Neural progenitor cell (in vitro differentiated cells): Measurements from ENCODE around the gene TMEM178B.

Source experiments
- EZH2phosphoT487 ChIP-seq: fragments of 200-600 bp; sonication (generic); IDR thresholded peaks from 2 replicates; pipeline ENCODE4 v1.6.1; 2017; ENCODE audit warnings: antibody characterized with exemption
- TF ChIP-seq, protein P1 (sequence below): fragments of 200-600 bp; sonication (generic); IDR thresholded peaks from 2 replicates; pipeline ENCODE4 v1.5.1; 2017; ENCODE audit warnings: antibody characterized with exemption, mild to moderate bottlenecking

DNA sequence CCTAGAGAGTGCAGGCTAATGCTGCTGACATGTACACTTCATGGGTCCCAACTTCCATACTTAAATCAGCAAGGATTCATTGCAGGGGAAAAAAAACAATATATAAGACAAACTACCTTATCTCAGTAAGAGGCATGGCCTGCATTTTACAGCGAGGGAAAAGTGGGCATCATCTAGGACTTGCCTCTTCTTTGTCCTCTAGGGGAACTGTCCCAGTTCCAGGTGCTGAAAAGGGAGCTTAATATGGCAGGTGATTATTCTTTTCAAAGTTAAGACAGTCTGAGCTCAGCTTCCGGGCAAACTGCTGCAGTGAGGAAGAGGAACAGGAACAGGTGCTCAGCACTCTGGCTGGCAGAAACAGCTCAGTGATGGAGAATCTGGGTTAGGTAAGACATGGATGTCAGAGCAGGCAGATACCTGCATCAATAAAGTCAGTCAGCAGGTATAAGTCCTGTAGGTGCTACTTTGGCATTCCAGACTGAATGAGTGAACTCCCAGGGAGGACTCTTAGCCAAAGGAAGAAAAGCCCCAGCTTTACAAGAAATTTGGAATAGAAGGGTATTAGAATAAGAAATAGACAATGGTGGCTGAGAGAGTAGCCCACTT, 147.2 kb downstream of the TMEM178B start:
- TF ChIP-seq, protein P1, sequence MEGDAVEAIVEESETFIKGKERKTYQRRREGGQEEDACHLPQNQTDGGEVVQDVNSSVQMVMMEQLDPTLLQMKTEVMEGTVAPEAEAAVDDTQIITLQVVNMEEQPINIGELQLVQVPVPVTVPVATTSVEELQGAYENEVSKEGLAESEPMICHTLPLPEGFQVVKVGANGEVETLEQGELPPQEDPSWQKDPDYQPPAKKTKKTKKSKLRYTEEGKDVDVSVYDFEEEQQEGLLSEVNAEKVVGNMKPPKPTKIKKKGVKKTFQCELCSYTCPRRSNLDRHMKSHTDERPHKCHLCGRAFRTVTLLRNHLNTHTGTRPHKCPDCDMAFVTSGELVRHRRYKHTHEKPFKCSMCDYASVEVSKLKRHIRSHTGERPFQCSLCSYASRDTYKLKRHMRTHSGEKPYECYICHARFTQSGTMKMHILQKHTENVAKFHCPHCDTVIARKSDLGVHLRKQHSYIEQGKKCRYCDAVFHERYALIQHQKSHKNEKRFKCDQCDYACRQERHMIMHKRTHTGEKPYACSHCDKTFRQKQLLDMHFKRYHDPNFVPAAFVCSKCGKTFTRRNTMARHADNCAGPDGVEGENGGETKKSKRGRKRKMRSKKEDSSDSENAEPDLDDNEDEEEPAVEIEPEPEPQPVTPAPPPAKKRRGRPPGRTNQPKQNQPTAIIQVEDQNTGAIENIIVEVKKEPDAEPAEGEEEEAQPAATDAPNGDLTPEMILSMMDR = no peak
- TF ChIP-seq EZH2phosphoT487 = no peak
